ENCODE measurements around the gene SLIT3. TPM values are rescaled to one million over a fixed set of nuclear protein-coding genes. Genes with fewer than 3 reads are reported as not detected.

Gene SLIT3
- total and polyA plus RNA-seq, 10 of the 15 experiments (the other 5 are each of a cell fraction or from before 2014, with no cell fraction given), result 0.05 TPM; not detected in 9

DNA sequence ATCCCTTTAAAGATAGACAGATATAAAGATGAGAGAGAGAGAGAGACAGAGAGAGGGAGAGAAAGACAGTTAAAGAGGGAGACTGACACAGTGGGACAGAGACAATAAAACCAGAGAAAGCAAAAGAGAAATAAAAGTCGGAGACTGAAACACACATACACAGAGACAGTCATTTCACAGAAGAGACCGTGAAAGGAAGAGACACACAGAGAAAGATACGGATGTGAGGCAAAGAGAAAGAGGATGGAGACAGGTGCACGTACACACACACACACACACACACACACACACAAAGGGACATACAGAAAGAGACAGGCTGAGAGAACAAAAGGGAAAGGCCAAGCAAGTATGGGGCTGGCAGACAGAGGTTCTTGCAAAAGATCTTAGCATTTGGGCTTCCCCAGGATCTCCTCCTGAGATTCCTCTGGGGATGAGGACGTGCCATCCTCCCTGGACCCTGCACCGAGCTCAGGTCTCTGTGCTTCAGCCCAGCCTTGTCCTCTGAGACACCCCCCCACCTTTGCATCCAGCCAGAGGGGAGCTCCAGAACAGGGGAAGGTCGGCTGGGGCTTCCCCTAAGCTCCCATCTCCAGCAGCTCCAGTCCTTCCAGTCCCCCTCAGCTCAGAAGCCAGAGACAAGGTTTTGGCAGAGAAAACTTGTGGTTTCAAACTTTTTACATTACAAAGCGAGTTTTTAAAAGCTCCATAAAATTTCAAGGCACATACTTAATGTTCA is 403.4 kb downstream of the SLIT3 start (continued):
- no peak for TF ChIP-seq ZBED1 (IDR thresholded peaks at IDR 0.05; ENCODE audit: borderline replicate concordance)
- TF ChIP-seq RB1 (IDR thresholded peaks at IDR 0.05; ENCODE audit: borderline replicate concordance), result no peak
- TF ChIP-seq, protein P1, sequence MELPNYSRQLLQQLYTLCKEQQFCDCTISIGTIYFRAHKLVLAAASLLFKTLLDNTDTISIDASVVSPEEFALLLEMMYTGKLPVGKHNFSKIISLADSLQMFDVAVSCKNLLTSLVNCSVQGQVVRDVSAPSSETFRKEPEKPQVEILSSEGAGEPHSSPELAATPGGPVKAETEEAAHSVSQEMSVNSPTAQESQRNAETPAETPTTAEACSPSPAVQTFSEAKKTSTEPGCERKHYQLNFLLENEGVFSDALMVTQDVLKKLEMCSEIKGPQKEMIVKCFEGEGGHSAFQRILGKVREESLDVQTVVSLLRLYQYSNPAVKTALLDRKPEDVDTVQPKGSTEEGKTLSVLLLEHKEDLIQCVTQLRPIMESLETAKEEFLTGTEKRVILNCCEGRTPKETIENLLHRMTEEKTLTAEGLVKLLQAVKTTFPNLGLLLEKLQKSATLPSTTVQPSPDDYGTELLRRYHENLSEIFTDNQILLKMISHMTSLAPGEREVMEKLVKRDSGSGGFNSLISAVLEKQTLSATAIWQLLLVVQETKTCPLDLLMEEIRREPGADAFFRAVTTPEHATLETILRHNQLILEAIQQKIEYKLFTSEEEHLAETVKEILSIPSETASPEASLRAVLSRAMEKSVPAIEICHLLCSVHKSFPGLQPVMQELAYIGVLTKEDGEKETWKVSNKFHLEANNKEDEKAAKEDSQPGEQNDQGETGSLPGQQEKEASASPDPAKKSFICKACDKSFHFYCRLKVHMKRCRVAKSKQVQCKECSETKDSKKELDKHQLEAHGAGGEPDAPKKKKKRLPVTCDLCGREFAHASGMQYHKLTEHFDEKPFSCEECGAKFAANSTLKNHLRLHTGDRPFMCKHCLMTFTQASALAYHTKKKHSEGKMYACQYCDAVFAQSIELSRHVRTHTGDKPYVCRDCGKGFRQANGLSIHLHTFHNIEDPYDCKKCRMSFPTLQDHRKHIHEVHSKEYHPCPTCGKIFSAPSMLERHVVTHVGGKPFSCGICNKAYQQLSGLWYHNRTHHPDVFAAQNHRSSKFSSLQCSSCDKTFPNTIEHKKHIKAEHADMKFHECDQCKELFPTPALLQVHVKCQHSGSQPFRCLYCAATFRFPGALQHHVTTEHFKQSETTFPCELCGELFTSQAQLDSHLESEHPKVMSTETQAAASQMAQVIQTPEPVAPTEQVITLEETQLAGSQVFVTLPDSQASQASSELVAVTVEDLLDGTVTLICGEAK (IDR thresholded peaks at IDR 0.05; ENCODE audit: borderline replicate concordance), result no peak

DNA sequence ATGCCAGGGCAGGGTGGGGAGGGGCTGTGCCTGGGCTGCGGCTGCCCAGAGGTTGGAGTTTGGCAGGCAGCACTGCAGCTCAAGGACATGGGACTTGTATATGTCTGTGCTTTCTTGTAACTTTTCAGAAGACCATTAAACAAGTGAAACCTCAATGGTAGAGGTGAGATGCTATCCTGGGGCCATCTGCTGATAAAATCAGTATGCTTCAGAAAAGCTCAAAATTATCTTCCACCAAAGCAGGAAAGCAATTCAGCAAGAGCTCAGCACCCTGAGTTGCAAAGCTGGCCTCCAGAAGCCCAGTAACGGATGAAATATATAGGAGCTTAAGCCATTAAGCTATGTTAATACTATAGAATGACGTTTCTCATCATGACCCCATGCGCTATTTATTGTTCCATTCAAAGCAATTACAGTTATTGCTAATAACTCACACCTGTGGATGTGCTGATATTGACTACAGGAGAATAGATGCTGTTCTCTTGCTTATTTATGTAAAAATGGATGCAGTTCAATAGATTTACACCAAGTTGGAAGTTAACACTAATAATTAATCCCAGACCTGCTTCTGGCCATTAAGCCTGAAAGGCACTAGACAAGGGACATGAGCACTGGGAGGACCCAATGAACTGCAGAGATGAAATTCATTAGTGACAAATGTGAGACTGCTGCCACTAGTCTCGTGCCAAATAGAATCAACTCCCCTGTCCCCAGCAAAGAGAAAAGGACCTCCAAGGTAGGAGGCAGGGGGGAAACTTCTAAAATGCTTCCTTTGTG is 405.5 kb downstream of the SLIT3 start:
- 34% methylated on average over 5 of the region's 5 CpGs for WGBS (ENCODE audit: insufficient coverage, insufficient replicate concordance, low lambda C conversion rate, missing lambda C conversion rate)
- no TSS peak for BruUV-seq (replicated peaks)
- no peaks in the 10 kb centered on the region for H4K20me1 ChIP-seq (ENCODE audit: control insufficient read depth, insufficient read depth)
- H3K36me3 ChIP-seq (ENCODE audit: control insufficient read depth in 2 of 2, insufficient read depth in 2 of 2, low read length in 1 of 2), result no peaks in the 10 kb centered on the region
- DNase-seq (ENCODE audit: low read depth, low spot score), result no peak
- RAD21 ChIA-PET (ENCODE audit: unreplicated experiment), result no interaction called here
- no peaks in the 10 kb centered on the region for H3K79me2 ChIP-seq (ENCODE audit: control insufficient read depth, insufficient read depth, low read length)
- intact Hi-C loops (cut with micrococcal nuclease; ENCODE audit: unreplicated experiment), result no loop called here
- H3K4me3 ChIP-seq, result no peak overlapping the region
- no peak for ATAC-seq
- in situ Hi-C loops (cut with MboI), result no loop called here
- H3K9ac ChIP-seq (ENCODE audit: control insufficient read depth, insufficient read depth, low read length), result no peak overlapping the region
- H2AFZ ChIP-seq (ENCODE audit: control insufficient read depth, low read depth, low read length), result no peak overlapping the region
- POLR2A ChIA-PET, result no interaction called here
- H3K27ac ChIP-seq (ENCODE audit: control insufficient read depth, insufficient read depth), result no peak overlapping the region
- SMC1A ChIA-PET (ENCODE audit: uncharacterized antibody, unreplicated experiment), result no interaction called here
- TF ChIP-seq ZSCAN29 (IDR thresholded peaks at IDR 0.05) (no peak), YBX1 (IDR thresholded peaks at IDR 0.05) (no peak), NBN (IDR thresholded peaks at IDR 0.05) (no peak), STAT3 (IDR thresholded peaks at IDR 0.05; ENCODE audit: low read depth, low read length) (no peak)
- no peaks in the 10 kb centered on the region for H3K4me1 ChIP-seq (ENCODE audit: control insufficient read depth, insufficient read depth, low read length)
- no peak for FAIRE-seq
- no peak overlapping the region for H3K4me2 ChIP-seq (ENCODE audit: control insufficient read depth, insufficient read depth)
- H3K9me3 ChIP-seq (replicated peaks; ENCODE audit: control insufficient read depth, insufficient read depth, low read length), result no peaks in the 10 kb centered on the region
- peaks cover 0 to 6% of the 10 kb centered on the region in 2 experiments; a peak in 1 of 4 replicates for H3K27me3 ChIP-seq (replicated peaks in 1 of 2; ENCODE audit: control insufficient read depth in 2 of 2, insufficient read depth in 2 of 2, low read length in 1 of 2)
- CTCF ChIA-PET, result no interaction called here
